Hematopoietic multipotent progenitor cell treated with erythropoietin and hydrocortisone succinate and interleukin-3 and kit ligand, for 4 days (in vitro differentiated cells): Measurements from ENCODE around the gene PCMT1.
"Not testable (repeated sequence)": the region's sequence is repeated elsewhere in the genome, so short reads cannot be mapped to it uniquely, and the experiment has no call there.

Source experiments
- DNase-seq: peaks from one replicate; pipeline ENCODE4 v3.0.0-alpha.2; 2015

The PCMT1 gene

GRCh38 chr6:149823013-149823412 lies 73.5 kb downstream of the PCMT1 start:
- DNase-seq: peak; percentile 31

GRCh38 chr6:149825292-149825691 lies 75.8 kb downstream of the PCMT1 start:
- no peak for DNase-seq

- no peak for DNase-seq
Observed at GRCh38 chr6:149830731-149831307, 81.3 kb downstream of the PCMT1 start.

GRCh38 chr6:149831308-149831820 lies 81.8 kb downstream of the PCMT1 start:
- DNase-seq: no peak

- no peak for DNase-seq
Observed at GRCh38 chr6:149833651-149834050, 84.1 kb downstream of the PCMT1 start.

- peak; percentile 85 for DNase-seq
Observed at GRCh38 chr6:149834513-149835481, 85.3 kb downstream of the PCMT1 start.

- peak; percentile 68 for DNase-seq
Observed at GRCh38 chr6:149840345-149841075, 91.0 kb downstream of the PCMT1 start.

GRCh38 chr6:149842331-149842730 lies 92.8 kb downstream of the PCMT1 start:
- DNase-seq: no peak

- no peak for DNase-seq
Observed at GRCh38 chr6:149843051-149843633, 93.6 kb downstream of the PCMT1 start.

- not testable (repeated sequence) for DNase-seq
Observed at GRCh38 chr6:149844036-149844435, 94.5 kb downstream of the PCMT1 start.

- no peak for DNase-seq
Observed at GRCh38 chr6:149844480-149844879, 94.9 kb downstream of the PCMT1 start.

GRCh38 chr6:149845549-149845948 lies 96.0 kb downstream of the PCMT1 start:
- DNase-seq: no peak

GRCh38 chr6:149846321-149846720 lies 96.8 kb downstream of the PCMT1 start:
- no peak for DNase-seq

GRCh38 chr6:149847939-149848267 lies 98.4 kb downstream of the PCMT1 start:
- DNase-seq: no peak

GRCh38 chr6:149848343-149848742 lies 98.8 kb downstream of the PCMT1 start:
- DNase-seq: not testable (repeated sequence)

- no peak for DNase-seq
Observed at GRCh38 chr6:149851461-149852110, 102.0 kb downstream of the PCMT1 start.

GRCh38 chr6:149852180-149852579 lies 102.6 kb downstream of the PCMT1 start:
- DNase-seq: peak; percentile 79

- no peak for DNase-seq
Observed at GRCh38 chr6:149852881-149853280, 103.3 kb downstream of the PCMT1 start.

GRCh38 chr6:149854017-149854416 lies 104.5 kb downstream of the PCMT1 start:
- DNase-seq: not testable (repeated sequence)

- peak; percentile 53 for DNase-seq
Observed at GRCh38 chr6:149854532-149854931, 105.0 kb downstream of the PCMT1 start.

GRCh38 chr6:149855040-149855654 lies 105.6 kb downstream of the PCMT1 start:
- DNase-seq: no peak

GRCh38 chr6:149855741-149856140 lies 106.2 kb downstream of the PCMT1 start:
- DNase-seq: no peak
